Sigmoid colon (tissue), 4 donors: ENCODE data around the gene ZFYVE21.

ENCODE experiments used
- EP300 ChIP-seq, 4 donors: sonication (generic); formaldehyde crosslinking; IDR thresholded peaks; one replicate each; pipeline ENCODE4 v1.6.1; 2017; ENCODE audit warnings: antibody characterized with exemption in 4 of 4
- POLR2A ChIP-seq, 2 donors: fragments of 450-650 bp; IDR thresholded peaks; one replicate each; pipeline ENCODE4 v1.6.1; 2016; ENCODE audit warnings: antibody characterized with exemption in 2 of 2, mild to moderate bottlenecking in 2 of 2, moderate library complexity in 2 of 2
- POLR2AphosphoS5 ChIP-seq, 4 donors: sonication (generic); formaldehyde crosslinking; IDR thresholded peaks; one replicate each; pipeline ENCODE4 v1.6.1; 2017; ENCODE audit warnings: antibody characterized with exemption in 4 of 4
- TF ChIP-seq, protein P1 (sequence below), 4 experiments: fragments of 450-650 bp in 3 of 4; fragments of 200-600 bp in 1 of 4; IDR thresholded peaks; one replicate each; pipeline ENCODE4 v1.5.1; 2016 to 2019; ENCODE audit warnings: antibody characterized with exemption in 4 of 4, mild to moderate bottlenecking in 3 of 4, moderate library complexity in 2 of 4

DNA sequence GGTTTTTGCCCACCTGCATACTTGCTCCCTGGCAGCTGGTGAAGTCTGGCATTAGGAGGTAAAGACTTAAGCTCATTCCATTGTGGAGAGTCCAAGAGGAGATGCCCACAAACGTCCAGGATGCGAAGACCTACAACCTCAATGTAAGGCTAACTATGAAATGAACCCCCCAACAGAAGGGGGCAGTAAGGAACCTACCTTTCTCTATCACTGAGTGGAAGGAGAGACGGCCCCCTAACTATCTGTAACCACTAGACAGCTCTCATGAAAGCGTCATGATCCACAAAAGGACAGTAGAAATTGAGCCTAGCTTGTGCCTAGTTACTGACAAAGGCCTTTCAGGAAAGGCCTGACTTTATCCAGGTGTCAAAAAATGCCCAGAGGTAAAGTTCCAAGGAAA lies 55.3 kb downstream of the ZFYVE21 start:
- TF ChIP-seq, protein P1, sequence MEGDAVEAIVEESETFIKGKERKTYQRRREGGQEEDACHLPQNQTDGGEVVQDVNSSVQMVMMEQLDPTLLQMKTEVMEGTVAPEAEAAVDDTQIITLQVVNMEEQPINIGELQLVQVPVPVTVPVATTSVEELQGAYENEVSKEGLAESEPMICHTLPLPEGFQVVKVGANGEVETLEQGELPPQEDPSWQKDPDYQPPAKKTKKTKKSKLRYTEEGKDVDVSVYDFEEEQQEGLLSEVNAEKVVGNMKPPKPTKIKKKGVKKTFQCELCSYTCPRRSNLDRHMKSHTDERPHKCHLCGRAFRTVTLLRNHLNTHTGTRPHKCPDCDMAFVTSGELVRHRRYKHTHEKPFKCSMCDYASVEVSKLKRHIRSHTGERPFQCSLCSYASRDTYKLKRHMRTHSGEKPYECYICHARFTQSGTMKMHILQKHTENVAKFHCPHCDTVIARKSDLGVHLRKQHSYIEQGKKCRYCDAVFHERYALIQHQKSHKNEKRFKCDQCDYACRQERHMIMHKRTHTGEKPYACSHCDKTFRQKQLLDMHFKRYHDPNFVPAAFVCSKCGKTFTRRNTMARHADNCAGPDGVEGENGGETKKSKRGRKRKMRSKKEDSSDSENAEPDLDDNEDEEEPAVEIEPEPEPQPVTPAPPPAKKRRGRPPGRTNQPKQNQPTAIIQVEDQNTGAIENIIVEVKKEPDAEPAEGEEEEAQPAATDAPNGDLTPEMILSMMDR (IDR thresholded peaks at IDR 0.05), result no peak
- TF ChIP-seq POLR2A (IDR thresholded peaks at IDR 0.05) (no peak), POLR2AphosphoS5 (IDR thresholded peaks at IDR 0.05) (no peak), EP300 (IDR thresholded peaks at IDR 0.05) (no peak)
